NCI-H1694 treated with DMSO at 0.1 percent for 48 hours (cell line): ENCODE measurements around the gene LRRC61.
"Not testable (repeated sequence)": the region's sequence is repeated elsewhere in the genome, so short reads cannot be mapped to it uniquely, and the experiment has no call there.

Experiments used
- DNase-seq: peaks from one replicate; lab custom pipeline; 2025; lab: John Stamatoyannopoulos, UW

The LRRC61 gene

DNA sequence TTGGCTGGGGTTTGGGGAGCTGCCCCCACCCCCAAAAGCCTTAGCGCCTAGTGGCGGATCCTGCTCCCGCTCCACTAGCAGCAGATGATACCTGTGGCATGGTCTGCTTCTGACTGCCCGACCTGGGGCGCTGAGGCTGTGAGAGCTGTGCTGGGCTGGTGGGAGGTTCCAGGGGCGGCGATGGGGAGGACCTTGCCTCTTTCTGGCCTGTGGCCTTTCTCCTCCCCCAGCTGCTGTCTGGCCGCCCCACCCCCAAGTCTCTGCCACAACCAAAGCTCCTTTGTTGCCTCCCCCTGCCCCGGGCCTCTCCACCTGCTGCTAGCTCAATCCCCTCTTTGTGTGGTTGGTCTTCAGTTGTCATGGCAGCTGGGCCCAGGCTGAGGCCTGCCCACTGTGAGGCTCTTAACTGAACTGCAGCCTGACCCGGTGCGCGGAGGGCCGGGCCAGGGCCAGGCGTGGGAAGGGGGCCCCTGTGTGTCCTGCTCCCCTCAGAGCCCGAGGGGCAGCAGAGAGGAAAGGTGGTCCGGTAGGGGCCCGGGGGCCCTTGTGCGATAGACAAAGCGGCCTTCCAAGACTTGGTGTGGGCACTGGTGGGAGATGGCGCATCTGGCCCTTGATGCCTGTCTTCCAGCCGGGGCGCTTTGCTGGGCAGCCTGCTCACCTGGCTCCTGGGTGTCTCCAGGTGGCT is 60.7 kb downstream of the LRRC61 start:
- no peak for DNase-seq

DNA sequence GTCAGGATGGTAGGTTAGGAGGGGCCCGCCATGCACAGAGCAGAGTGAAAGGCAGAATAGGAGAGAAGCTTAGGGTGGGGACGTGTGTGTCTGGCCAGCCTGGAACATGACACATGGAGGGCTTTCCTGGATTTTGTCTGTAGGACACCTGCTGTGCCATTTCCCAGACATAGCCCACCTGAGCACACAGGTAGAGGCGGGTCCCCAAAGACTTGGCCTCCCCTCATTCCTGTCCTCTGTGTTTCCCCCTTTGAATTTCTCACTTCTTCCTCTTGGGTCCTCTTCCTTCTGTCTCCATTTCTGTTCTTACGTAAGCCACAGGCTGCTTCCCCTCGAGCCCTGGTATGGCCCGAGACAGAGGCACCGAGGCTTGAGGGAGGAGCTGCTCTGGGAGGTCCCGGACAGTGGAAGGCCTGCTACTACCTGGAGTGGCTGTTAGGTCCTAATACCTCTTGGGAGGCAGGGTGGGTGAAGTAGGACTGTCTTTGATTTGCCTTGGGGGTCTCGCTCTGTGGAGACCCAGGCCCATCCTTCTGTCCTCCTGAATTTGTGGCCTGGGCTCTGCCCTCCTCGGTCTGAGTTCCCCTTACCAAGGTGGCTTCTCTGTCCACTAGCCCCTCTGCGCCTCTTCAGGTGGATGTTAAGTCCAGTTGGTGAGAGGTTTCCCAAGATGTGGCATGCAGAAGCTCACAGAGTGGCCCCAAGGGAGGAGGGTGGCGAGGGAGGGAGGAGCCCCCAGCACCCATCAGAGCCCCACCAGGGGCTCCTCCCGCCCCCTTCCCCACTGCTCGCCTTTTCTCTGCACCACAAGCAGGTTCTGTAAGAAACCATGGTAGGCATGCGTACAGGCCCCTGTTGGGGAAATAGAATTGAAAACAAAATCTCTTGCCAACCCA is 61.5 kb downstream of the LRRC61 start:
- DNase-seq, result no peak

DNA sequence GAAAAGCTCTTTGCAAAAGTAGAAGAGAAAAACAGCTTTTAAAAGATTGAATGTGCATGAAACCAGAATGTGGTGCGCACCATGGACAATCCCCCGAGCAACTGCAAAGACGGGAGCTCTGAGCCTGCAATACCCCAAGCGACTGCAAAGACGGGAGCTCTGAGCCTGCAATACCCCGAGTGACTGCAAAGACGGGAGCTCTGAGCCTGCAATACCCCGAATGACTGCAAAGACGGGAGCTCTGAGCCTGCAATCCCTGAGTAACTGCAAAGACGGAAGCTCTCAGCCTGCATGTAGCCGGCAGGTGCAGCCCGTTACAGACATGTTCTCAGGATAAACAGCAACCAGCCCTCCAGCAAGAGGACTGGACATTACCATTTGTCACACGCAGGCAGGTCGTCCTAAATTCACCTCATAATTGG is 62.2 kb downstream of the LRRC61 start:
- DNase-seq, result no peak

DNA sequence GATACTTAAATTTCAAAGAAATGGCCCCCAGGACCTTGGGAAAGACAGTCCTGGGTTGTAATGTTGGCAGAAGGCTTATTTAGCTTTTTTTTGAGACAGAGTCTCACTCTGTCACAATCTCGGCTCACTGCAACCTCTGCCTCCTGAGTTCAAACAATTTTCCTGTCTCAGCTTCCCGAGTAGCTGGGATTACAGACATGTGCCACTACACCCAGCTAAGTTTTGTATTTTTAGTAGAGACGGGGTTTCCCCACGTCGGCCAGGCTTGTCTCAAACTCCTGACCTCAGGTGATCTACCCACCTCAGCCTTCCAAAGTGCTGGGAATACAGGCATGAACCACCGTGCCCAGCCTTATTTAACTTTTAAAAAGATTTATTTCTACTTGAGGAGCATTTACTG is 62.7 kb downstream of the LRRC61 start:
- not testable (repeated sequence) for DNase-seq
